ENCODE measurements around the gene SCARB1. TPM values are rescaled to one million over a fixed set of nuclear protein-coding genes. Genes with fewer than 3 reads are reported as not detected.

The SCARB1 gene
- total and polyA plus RNA-seq, 2 donors (not counting 3 experiments of a cell fraction or from before 2014, with no cell fraction given): 125 to 141 TPM

DNA sequence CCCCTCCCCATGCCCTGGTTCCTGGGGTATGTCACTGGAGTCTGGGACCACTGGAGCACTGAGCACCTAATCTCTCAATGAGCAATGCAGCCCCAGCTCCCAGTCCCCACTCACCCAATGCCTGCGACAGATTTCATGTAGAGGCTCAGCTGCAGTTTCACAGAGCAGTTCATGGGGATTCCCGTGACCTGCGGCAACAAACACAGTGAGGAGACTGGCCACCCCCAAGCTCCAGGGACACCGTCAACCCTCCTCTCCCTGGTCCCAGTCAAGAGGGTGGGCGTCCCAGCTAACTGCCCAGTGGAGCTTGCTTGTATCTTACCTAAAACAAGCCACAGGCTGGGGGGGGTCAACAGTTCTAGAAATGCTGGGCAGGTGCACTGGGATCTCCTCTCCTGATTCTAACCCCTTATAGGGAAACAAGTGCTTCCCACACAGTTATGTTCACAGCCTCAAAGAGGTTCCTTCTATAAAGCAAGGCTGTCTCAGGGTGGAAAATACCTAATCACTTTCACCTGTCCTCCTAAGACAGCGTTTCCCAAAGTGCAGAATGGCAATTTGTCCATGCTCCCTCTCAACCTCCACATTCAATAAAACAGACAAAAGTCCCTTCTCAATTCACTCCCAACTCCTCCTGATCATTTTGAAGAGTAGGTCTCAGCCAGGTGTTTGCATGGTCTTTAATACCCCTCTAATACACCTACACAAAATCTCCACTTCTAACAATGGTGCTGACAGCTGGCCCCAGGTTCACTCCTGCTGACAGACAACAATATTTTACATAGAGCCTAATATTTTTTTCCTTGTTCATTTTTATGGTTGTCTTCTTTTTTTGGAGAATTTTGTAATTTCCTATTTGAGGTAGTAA is 68.3 kb downstream of the SCARB1 start:
- H3K9me1 ChIP-seq (replicated peaks; ENCODE audit: control insufficient read depth, extremely low read depth, insufficient read depth, low read length): no peaks in the 10 kb centered on the region
- no peaks in the 10 kb centered on the region for H3K79me2 ChIP-seq (ENCODE audit: control insufficient read depth, insufficient read depth, low read length)
- no peaks in the 10 kb centered on the region for H3K27me3 ChIP-seq (ENCODE audit: control insufficient read depth in 2 of 2, insufficient read depth in 2 of 2, low read length in 2 of 2)
- peaks cover 2 to 9% of the 10 kb centered on the region in 2 experiments for H3K36me3 ChIP-seq (ENCODE audit: control insufficient read depth in 2 of 2, extremely low read depth in 1 of 2, insufficient read depth in 2 of 2, low read length in 2 of 2)
- H3K27ac ChIP-seq (ENCODE audit: insufficient read depth, low read depth, low read length): no peak overlapping the region
- H3K4me2 ChIP-seq (ENCODE audit: insufficient read depth, low read length): no peak overlapping the region
- H2AFZ ChIP-seq (ENCODE audit: low read depth, low read length): no peak overlapping the region
- FAIRE-seq (no peak), DNase-seq (ENCODE audit: low read depth, low spot score) (no peak)
- intact Hi-C loops (cut with micrococcal nuclease): no loop called here
- dilution Hi-C loops (cut with MboI; ENCODE audit: extremely low pct_ligation_motif_present, low sequenced_read_pairs): no loop called here
- BruUV-seq (replicated peaks): no TSS peak
- ChIA-PET POLR2A (no interaction called here), CTCF (no interaction called here)
- no peaks in the 10 kb centered on the region for H3K9me3 ChIP-seq (replicated peaks; ENCODE audit: control insufficient read depth, insufficient read depth, low read length)
- TF ChIP-seq MYC (IDR thresholded peaks at IDR 0.05; ENCODE audit: low read depth, low read length) (no peak), POLR2A (IDR thresholded peaks at IDR 0.05; ENCODE audit: low read depth, low read length) (no peak), JUN (IDR thresholded peaks at IDR 0.05; ENCODE audit: borderline replicate concordance, insufficient read depth, insufficient read length, low read depth) (no peak), POLR2AphosphoS5 (IDR thresholded peaks at IDR 0.05; ENCODE audit: insufficient read depth, low read depth, low read length) (no peak), GATA2 (IDR thresholded peaks at IDR 0.05; ENCODE audit: insufficient read depth, insufficient read length, low read depth, low read length) (no peak), FOS (IDR thresholded peaks at IDR 0.05; ENCODE audit: borderline replicate concordance, insufficient read depth, low read length) (no peak), EZH2 (IDR thresholded peaks at IDR 0.05; ENCODE audit: borderline replicate concordance, low read depth, low read length, severe bottlenecking) (no peak)
- TF ChIP-seq, protein P1, sequence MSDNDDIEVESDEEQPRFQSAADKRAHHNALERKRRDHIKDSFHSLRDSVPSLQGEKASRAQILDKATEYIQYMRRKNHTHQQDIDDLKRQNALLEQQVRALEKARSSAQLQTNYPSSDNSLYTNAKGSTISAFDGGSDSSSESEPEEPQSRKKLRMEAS (IDR thresholded peaks at IDR 0.05; ENCODE audit: insufficient read depth, insufficient read length): no peak
- TF ChIP-seq, protein P2, sequence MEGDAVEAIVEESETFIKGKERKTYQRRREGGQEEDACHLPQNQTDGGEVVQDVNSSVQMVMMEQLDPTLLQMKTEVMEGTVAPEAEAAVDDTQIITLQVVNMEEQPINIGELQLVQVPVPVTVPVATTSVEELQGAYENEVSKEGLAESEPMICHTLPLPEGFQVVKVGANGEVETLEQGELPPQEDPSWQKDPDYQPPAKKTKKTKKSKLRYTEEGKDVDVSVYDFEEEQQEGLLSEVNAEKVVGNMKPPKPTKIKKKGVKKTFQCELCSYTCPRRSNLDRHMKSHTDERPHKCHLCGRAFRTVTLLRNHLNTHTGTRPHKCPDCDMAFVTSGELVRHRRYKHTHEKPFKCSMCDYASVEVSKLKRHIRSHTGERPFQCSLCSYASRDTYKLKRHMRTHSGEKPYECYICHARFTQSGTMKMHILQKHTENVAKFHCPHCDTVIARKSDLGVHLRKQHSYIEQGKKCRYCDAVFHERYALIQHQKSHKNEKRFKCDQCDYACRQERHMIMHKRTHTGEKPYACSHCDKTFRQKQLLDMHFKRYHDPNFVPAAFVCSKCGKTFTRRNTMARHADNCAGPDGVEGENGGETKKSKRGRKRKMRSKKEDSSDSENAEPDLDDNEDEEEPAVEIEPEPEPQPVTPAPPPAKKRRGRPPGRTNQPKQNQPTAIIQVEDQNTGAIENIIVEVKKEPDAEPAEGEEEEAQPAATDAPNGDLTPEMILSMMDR (IDR thresholded peaks at IDR 0.05; ENCODE audit: extremely low read depth in 1 of 2, insufficient read depth in 1 of 2, low read depth in 1 of 2, low read length in 2 of 2): no peak
- no peaks in the 10 kb centered on the region for H3K4me1 ChIP-seq (ENCODE audit: control insufficient read depth, extremely low read depth, insufficient read depth, low read length)
- H4K20me1 ChIP-seq (replicated peaks; ENCODE audit: control insufficient read depth, extremely low read depth, insufficient read depth, low read length): no peaks in the 10 kb centered on the region
- no peak overlapping the region for H3K4me3 ChIP-seq (replicated peaks in 1 of 3; ENCODE audit: insufficient read depth in 1 of 3, low read depth in 1 of 3, low read length in 3 of 3)
- no peak overlapping the region for H3K9ac ChIP-seq (replicated peaks; ENCODE audit: extremely low read depth, insufficient read depth, low read length)
